Measurements from ENCODE around the gene PDPN. TPM values are rescaled to one million over a fixed set of nuclear protein-coding genes. Genes with fewer than 3 reads are reported as not detected.

PDPN gene
- total RNA-seq, 1 donor from 2014 or later = 4.3 TPM

DNA sequence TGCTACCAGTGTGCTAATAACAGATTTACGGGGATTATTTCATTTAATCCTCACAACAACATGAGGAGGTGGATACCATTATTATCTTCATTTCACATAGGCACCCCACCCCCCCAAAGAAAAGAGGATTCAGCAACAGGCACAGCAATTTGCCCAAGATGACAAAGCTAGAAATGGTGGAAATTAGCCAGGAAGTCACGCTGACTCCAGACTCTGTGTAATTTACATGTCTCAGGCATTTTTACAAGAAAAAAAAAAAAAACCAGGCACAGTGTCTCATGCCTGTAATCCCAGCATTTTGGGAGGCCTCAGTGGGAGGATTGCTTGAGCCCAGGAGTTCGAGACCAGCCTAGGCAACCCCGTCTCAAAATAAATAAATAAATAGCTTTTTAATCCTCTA is 78.9 kb downstream of the PDPN start:
- no peaks in the 10 kb centered on the region for H3K4me1 Mint-ChIP-seq (ENCODE audit: unreplicated experiment)
- peaks cover 4% of the 10 kb centered on the region for H3K36me3 Mint-ChIP-seq (ENCODE audit: low read depth, unreplicated experiment)
- no peak overlapping the region for H3K27ac Mint-ChIP-seq (ENCODE audit: unreplicated experiment)
- no peak for DNase-seq (ENCODE audit: low spot score)
- no peak overlapping the region for H3K4me3 Mint-ChIP-seq (ENCODE audit: unreplicated experiment)
- TF ChIP-seq, protein P1, sequence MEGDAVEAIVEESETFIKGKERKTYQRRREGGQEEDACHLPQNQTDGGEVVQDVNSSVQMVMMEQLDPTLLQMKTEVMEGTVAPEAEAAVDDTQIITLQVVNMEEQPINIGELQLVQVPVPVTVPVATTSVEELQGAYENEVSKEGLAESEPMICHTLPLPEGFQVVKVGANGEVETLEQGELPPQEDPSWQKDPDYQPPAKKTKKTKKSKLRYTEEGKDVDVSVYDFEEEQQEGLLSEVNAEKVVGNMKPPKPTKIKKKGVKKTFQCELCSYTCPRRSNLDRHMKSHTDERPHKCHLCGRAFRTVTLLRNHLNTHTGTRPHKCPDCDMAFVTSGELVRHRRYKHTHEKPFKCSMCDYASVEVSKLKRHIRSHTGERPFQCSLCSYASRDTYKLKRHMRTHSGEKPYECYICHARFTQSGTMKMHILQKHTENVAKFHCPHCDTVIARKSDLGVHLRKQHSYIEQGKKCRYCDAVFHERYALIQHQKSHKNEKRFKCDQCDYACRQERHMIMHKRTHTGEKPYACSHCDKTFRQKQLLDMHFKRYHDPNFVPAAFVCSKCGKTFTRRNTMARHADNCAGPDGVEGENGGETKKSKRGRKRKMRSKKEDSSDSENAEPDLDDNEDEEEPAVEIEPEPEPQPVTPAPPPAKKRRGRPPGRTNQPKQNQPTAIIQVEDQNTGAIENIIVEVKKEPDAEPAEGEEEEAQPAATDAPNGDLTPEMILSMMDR (IDR thresholded peaks at IDR 0.05; ENCODE audit: unreplicated experiment) = no peak
- no peaks in the 10 kb centered on the region for H3K27me3 Mint-ChIP-seq (ENCODE audit: unreplicated experiment)
- peaks cover 5% of the 10 kb centered on the region for H3K9me3 Mint-ChIP-seq (ENCODE audit: unreplicated experiment)

DNA sequence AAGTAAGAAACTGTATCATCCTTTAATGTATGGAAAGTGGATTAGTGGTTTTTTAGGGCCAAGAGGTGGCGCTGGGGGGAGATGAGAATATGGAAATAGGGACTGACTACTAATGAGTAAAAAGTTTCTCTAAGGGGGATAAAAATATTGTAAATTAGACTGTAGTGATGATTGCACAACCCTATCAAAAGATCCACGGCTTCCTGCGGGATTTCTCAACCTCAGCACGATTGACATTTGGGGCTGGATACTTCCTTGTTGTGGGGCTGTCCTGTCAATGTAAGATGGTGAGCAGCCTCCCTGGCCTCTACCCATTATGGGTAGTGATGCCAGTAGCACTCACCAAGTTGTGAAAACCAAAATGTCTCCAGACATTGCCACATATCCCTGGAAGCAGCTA is 80.3 kb downstream of the PDPN start:
- Mint-ChIP-seq H3K4me3 (ENCODE audit: unreplicated experiment) (no peak overlapping the region), H3K36me3 (ENCODE audit: low read depth, unreplicated experiment) (peaks cover 4% of the 10 kb centered on the region), H3K4me1 (ENCODE audit: unreplicated experiment) (no peaks in the 10 kb centered on the region), H3K27me3 (ENCODE audit: unreplicated experiment) (no peaks in the 10 kb centered on the region), H3K9me3 (ENCODE audit: unreplicated experiment) (peaks cover 5% of the 10 kb centered on the region), H3K27ac (ENCODE audit: unreplicated experiment) (no peak overlapping the region)
- TF ChIP-seq, protein P1 (IDR thresholded peaks at IDR 0.05; ENCODE audit: unreplicated experiment) = no peak
- no peak for DNase-seq (ENCODE audit: low spot score)

DNA sequence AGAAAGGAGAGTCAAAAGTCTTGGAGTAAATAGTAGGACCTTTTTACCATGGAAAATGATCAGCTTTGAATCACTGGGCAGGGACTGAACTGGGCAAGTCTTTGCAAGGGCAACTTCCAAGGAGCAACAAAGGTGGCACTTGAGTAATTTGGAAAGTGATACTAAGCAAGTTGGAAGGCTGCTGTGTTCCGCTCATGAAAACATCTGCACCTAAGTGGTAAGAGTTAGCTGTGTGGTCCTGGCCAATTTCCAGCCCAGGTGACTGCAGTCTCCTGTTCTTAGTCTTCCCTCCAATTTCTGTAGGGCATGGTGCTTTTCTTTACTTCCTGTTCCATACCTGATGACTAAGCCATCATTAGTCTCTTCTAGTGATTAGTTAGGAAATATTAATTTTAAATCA is 80.8 kb downstream of the PDPN start:
- TF ChIP-seq, protein P1 (IDR thresholded peaks at IDR 0.05; ENCODE audit: unreplicated experiment) = no peak
- no peak overlapping the region for H3K27ac Mint-ChIP-seq (ENCODE audit: unreplicated experiment)
- no peak for DNase-seq (ENCODE audit: low spot score)
- H3K36me3 Mint-ChIP-seq (ENCODE audit: low read depth, unreplicated experiment) = peaks cover 1% of the 10 kb centered on the region
- H3K4me3 Mint-ChIP-seq (ENCODE audit: unreplicated experiment) = no peak overlapping the region
- H3K27me3 Mint-ChIP-seq (ENCODE audit: unreplicated experiment) = no peaks in the 10 kb centered on the region
- H3K9me3 Mint-ChIP-seq (ENCODE audit: unreplicated experiment) = peaks cover 1% of the 10 kb centered on the region
- H3K4me1 Mint-ChIP-seq (ENCODE audit: unreplicated experiment) = no peaks in the 10 kb centered on the region

DNA sequence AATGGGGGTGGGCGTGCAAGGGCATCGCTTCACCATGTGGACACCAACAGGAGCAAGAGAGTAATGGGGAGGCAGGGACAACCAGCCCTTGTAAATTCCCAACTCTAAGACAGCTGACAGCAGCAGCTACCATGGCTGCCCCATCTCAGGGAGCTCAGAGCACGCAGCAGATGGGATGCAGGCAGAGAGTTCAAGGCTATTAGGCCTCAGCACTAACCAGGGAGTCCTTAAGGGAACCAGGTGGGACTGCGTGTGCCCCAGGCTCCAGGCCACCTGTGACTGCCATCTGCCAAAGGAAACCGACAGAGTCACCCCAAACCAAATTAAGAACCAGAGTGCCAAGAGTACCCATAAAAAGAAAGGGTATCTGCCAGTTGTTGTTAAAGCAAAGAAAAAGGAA is 82.7 kb downstream of the PDPN start:
- no peaks in the 10 kb centered on the region for H3K36me3 Mint-ChIP-seq (ENCODE audit: low read depth, unreplicated experiment)
- H3K4me1 Mint-ChIP-seq (ENCODE audit: unreplicated experiment) = no peaks in the 10 kb centered on the region
- DNase-seq (ENCODE audit: low spot score) = no peak
- H3K4me3 Mint-ChIP-seq (ENCODE audit: unreplicated experiment) = no peak overlapping the region
- H3K9me3 Mint-ChIP-seq (ENCODE audit: unreplicated experiment) = no peaks in the 10 kb centered on the region
- TF ChIP-seq, protein P1 (IDR thresholded peaks at IDR 0.05; ENCODE audit: unreplicated experiment) = no peak
- no peak overlapping the region for H3K27ac Mint-ChIP-seq (ENCODE audit: unreplicated experiment)
- no peaks in the 10 kb centered on the region for H3K27me3 Mint-ChIP-seq (ENCODE audit: unreplicated experiment)

Other genes starting within 250 kb of the PDPN start
- gene PRAMEF14, start 236.7 kb upstream of the PDPN start, total RNA-seq (ENCODE audit: unreplicated experiment) = not detected
- gene PRAMEF19, start 211.9 kb upstream of the PDPN start, total RNA-seq (ENCODE audit: unreplicated experiment) = not detected
- gene PRAMEF17, start 194.2 kb upstream of the PDPN start, total RNA-seq (ENCODE audit: unreplicated experiment) = not detected
- not detected for gene PRAMEF20, start 173.4 kb upstream of the PDPN start, total RNA-seq (ENCODE audit: unreplicated experiment)
- not detected for gene LRRC38, start 69.8 kb upstream of the PDPN start, total RNA-seq (ENCODE audit: unreplicated experiment)
- 49.7 TPM for gene PRDM2, start 116.4 kb downstream of the PDPN start, total RNA-seq (ENCODE audit: unreplicated experiment)

Measured in endothelial cell (in vitro differentiated cells).